KMS-11 (cell line): Measurements from ENCODE around the gene GASK1A.

Experiments
- H2AFZ ChIP-seq: fragments of 200-600 bp; sonication (generic); 2 replicates; pipeline ENCODE4 v1.6.1; 2016; ENCODE audit warnings: antibody characterized with exemption, mixed run types, low read depth
- H3K27ac ChIP-seq: fragments of 200-600 bp; sonication (generic); 2 replicates; pipeline ENCODE4 v1.6.1; 2016; ENCODE audit warnings: mild to moderate bottlenecking, mixed run types
- H3K27me3 ChIP-seq: fragments of 200-600 bp; sonication (generic); 2 replicates; pipeline ENCODE4 v1.6.1; 2017; ENCODE audit warnings: mild to moderate bottlenecking, low read depth, mixed run types, moderate library complexity; ENCODE audit not compliant: insufficient read depth
- H3K36me3 ChIP-seq: fragments of 200-600 bp; sonication (generic); 2 replicates; pipeline ENCODE4 v1.6.1; 2017; ENCODE audit warnings: mild to moderate bottlenecking, mixed run types; ENCODE audit not compliant: insufficient read depth
- H3K4me1 ChIP-seq: fragments of 200-600 bp; sonication (generic); 2 replicates; pipeline ENCODE4 v1.6.1; 2016; ENCODE audit warnings: mild to moderate bottlenecking, low read depth, mixed run types; ENCODE audit not compliant: poor library complexity, severe bottlenecking
- H3K4me2 ChIP-seq: fragments of 200-600 bp; sonication (generic); 2 replicates; pipeline ENCODE4 v1.7.0; 2016; ENCODE audit warnings: mild to moderate bottlenecking, mixed run types
- H3K4me3 ChIP-seq: fragments of 200-600 bp; sonication (generic); IDR thresholded peaks from 2 replicates; pipeline ENCODE4 v1.6.1; 2017; ENCODE audit warnings: low read depth, low read length, mixed read lengths; ENCODE audit not compliant: insufficient read depth
- H3K79me2 ChIP-seq: fragments of 200-600 bp; sonication (generic); 2 replicates; pipeline ENCODE4 v1.6.1; 2016; ENCODE audit warnings: low read depth, mixed run types; ENCODE audit not compliant: insufficient read depth
- H3K9ac ChIP-seq: fragments of 200-600 bp; sonication (generic); 2 replicates; pipeline ENCODE4 v1.6.1; 2016; ENCODE audit warnings: mild to moderate bottlenecking, mixed run types
- H4K20me1 ChIP-seq: fragments of 200-600 bp; sonication (generic); 2 replicates; pipeline ENCODE4 v1.6.1; 2016; ENCODE audit warnings: mild to moderate bottlenecking, mixed run types; ENCODE audit not compliant: insufficient read depth
- TF ChIP-seq, protein P1 (sequence below): fragments of 200-600 bp; sonication (generic); conservative IDR thresholded peaks from 2 replicates; pipeline ENCODE4 v1.6.1; 2017; ENCODE audit warnings: low read depth, mild to moderate bottlenecking, antibody characterized with exemption, low read length, moderate library complexity, mixed read lengths

Gene GASK1A

DNA sequence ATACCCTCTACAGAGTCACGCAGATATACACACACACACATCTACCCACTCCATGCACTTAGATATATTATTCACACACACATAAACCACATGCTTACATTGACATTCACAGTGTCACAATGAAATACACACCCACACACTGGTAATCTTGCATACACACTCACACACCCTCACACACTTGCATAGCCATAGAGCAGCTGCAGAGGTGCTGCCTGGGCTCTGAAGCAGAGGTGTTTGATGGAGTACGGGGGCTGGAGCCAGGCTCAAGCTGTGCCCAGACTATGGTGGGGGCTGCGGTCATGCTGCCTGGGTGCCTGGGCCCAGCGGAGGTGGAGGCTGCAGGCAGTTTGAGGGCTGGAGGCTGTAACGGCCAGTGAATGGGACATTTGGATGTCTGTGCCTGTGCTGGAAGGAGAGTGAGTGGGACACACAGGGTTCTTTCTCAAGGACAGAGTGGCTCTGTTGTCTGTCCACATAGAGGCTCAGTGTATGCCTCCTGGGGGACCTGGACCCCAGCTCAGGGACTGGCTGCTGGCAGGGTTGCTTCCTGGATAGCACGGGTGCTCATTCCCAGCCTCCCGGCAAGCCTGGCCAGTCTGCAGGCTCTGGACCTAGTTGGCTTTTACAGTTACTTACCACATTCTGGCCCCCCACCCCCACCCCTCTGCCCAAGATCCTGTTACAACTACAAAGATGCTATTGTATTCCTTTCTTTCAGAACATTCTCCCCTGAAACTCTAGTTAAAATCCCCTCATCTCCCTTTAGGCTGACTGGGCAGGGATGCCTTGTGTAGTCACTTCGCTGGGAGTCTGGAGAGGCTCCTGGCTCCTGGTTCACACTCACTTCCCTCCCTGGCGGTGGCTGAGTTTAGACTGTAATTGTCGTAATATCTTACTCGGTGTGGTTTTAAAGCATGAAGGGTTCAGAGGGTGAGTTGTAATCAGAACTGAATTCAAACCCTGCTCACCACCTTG is 12.5 kb downstream of the GASK1A start:
- no peak overlapping the region for H3K4me2 ChIP-seq
- TF ChIP-seq, protein P1, sequence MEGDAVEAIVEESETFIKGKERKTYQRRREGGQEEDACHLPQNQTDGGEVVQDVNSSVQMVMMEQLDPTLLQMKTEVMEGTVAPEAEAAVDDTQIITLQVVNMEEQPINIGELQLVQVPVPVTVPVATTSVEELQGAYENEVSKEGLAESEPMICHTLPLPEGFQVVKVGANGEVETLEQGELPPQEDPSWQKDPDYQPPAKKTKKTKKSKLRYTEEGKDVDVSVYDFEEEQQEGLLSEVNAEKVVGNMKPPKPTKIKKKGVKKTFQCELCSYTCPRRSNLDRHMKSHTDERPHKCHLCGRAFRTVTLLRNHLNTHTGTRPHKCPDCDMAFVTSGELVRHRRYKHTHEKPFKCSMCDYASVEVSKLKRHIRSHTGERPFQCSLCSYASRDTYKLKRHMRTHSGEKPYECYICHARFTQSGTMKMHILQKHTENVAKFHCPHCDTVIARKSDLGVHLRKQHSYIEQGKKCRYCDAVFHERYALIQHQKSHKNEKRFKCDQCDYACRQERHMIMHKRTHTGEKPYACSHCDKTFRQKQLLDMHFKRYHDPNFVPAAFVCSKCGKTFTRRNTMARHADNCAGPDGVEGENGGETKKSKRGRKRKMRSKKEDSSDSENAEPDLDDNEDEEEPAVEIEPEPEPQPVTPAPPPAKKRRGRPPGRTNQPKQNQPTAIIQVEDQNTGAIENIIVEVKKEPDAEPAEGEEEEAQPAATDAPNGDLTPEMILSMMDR = no peak
- no peaks in the 10 kb centered on the region for H3K27me3 ChIP-seq
- H3K4me1 ChIP-seq = no peaks in the 10 kb centered on the region
- no peak overlapping the region for H3K27ac ChIP-seq
- no peak overlapping the region for H2AFZ ChIP-seq
- no peak overlapping the region for H3K9ac ChIP-seq
- H4K20me1 ChIP-seq = no peaks in the 10 kb centered on the region
- H3K4me3 ChIP-seq = no peak overlapping the region
- no peaks in the 10 kb centered on the region for H3K36me3 ChIP-seq
- no peaks in the 10 kb centered on the region for H3K79me2 ChIP-seq

GRCh38 chr3:42994595-42994994 is 15.5 kb downstream of the GASK1A start:
- no peaks in the 10 kb centered on the region for H3K4me1 ChIP-seq
- H3K36me3 ChIP-seq = no peaks in the 10 kb centered on the region
- no peak overlapping the region for H3K27ac ChIP-seq
- TF ChIP-seq, protein P1 = no peak
- H3K9ac ChIP-seq = no peak overlapping the region
- no peak overlapping the region for H3K4me2 ChIP-seq
- no peaks in the 10 kb centered on the region for H3K27me3 ChIP-seq
- H3K79me2 ChIP-seq = no peaks in the 10 kb centered on the region
- no peaks in the 10 kb centered on the region for H4K20me1 ChIP-seq
- H2AFZ ChIP-seq = no peak overlapping the region
- H3K4me3 ChIP-seq = no peak overlapping the region

- Histone ChIP-seq H3K4me1 (no peaks in the 10 kb centered on the region), H3K79me2 (no peaks in the 10 kb centered on the region), H3K27me3 (no peaks in the 10 kb centered on the region), H2AFZ (no peak overlapping the region), H3K27ac (no peak overlapping the region), H3K4me3 (no peak overlapping the region), H4K20me1 (no peaks in the 10 kb centered on the region), H3K9ac (no peak overlapping the region), H3K36me3 (no peaks in the 10 kb centered on the region), H3K4me2 (no peak overlapping the region)
- TF ChIP-seq, protein P1 = no peak
These were observed 16.9 kb downstream of the GASK1A start for GRCh38 chr3:42996021-42996420.

GRCh38 chr3:42996633-42997075 is 17.5 kb downstream of the GASK1A start:
- no peak overlapping the region for H2AFZ ChIP-seq
- no peaks in the 10 kb centered on the region for H3K27me3 ChIP-seq
- H3K4me2 ChIP-seq = no peak overlapping the region
- no peaks in the 10 kb centered on the region for H4K20me1 ChIP-seq
- no peaks in the 10 kb centered on the region for H3K36me3 ChIP-seq
- no peak overlapping the region for H3K4me3 ChIP-seq
- H3K79me2 ChIP-seq = no peaks in the 10 kb centered on the region
- no peak overlapping the region for H3K9ac ChIP-seq
- H3K27ac ChIP-seq = no peak overlapping the region
- no peaks in the 10 kb centered on the region for H3K4me1 ChIP-seq
- TF ChIP-seq, protein P1 = no peak
